Measurements from ENCODE around the gene GPC1. TPM values are rescaled to one million over a fixed set of nuclear protein-coding genes. Genes with fewer than 3 reads are reported as not detected.

Gene GPC1
- total RNA-seq, 1 donor from 2014 or later, result 14.2 TPM

- Mint-ChIP-seq H3K4me3 (no peak overlapping the region), H3K4me1 (peaks cover 11% of the 10 kb centered on the region), H3K27me3 (ENCODE audit: insufficient read depth, low read depth) (peaks cover 7% of the 10 kb centered on the region), H3K27ac (no peak overlapping the region), H3K9me3 (peaks cover 3% of the 10 kb centered on the region), H3K36me3 (peaks cover 8% of the 10 kb centered on the region)
- Histone ChIP-seq H3K9ac (no peak overlapping the region), H3K36me3 (no peaks in the 10 kb centered on the region), H3K4me3 (no peak overlapping the region), H3K79me2 (ENCODE audit: low read depth) (no peaks in the 10 kb centered on the region), H4K20me1 (ENCODE audit: low read depth) (peaks cover 6% of the 10 kb centered on the region), H3K27me3 (no peaks in the 10 kb centered on the region), H3K4me1 (no peaks in the 10 kb centered on the region), H3K27ac (no peak overlapping the region), H3F3A (ENCODE audit: low read depth) (no peaks in the 10 kb centered on the region), H2AFZ (replicated peaks) (no peak overlapping the region), H3K9me3 (ENCODE audit: low read depth) (no peaks in the 10 kb centered on the region), H3K4me2 (no peak overlapping the region)
- DNase-seq (ENCODE audit: low spot score), result no peak
- TF ChIP-seq EZH2 (IDR thresholded peaks at IDR 0.05), result no peak
- TF ChIP-seq EZH2phosphoT487 (IDR thresholded peaks at IDR 0.05), result no peak
- no peak for TF ChIP-seq CTCF (IDR thresholded peaks at IDR 0.05)
These were observed 31.7 kb downstream of the GPC1 start for GRCh38 chr2:240467149-240467642.

- peaks cover 6% of the 10 kb centered on the region for H4K20me1 ChIP-seq (ENCODE audit: low read depth)
- Mint-ChIP-seq H3K27ac (no peak overlapping the region), H3K9me3 (peaks cover 7% of the 10 kb centered on the region), H3K4me1 (peaks cover 11% of the 10 kb centered on the region), H3K4me3 (no peak overlapping the region), H3K27me3 (ENCODE audit: insufficient read depth, low read depth) (peaks cover 7% of the 10 kb centered on the region), H3K36me3 (peaks cover 8% of the 10 kb centered on the region)
- H3K79me2 ChIP-seq (ENCODE audit: low read depth), result no peaks in the 10 kb centered on the region
- H3K4me1 ChIP-seq, result no peaks in the 10 kb centered on the region
- H3K4me2 ChIP-seq, result no peak overlapping the region
- no peak for TF ChIP-seq EZH2phosphoT487 (IDR thresholded peaks at IDR 0.05)
- TF ChIP-seq EZH2 (IDR thresholded peaks at IDR 0.05), result no peak
- TF ChIP-seq CTCF (IDR thresholded peaks at IDR 0.05), result no peak
- no peak overlapping the region for H3K4me3 ChIP-seq
- H3K36me3 ChIP-seq, result no peaks in the 10 kb centered on the region
- no peak overlapping the region for H2AFZ ChIP-seq (replicated peaks)
- H3K9ac ChIP-seq, result no peak overlapping the region
- no peaks in the 10 kb centered on the region for H3K9me3 ChIP-seq (ENCODE audit: low read depth)
- H3K27ac ChIP-seq, result no peak overlapping the region
- H3F3A ChIP-seq (ENCODE audit: low read depth), result no peaks in the 10 kb centered on the region
- no peak for DNase-seq (ENCODE audit: low spot score)
- H3K27me3 ChIP-seq, result no peaks in the 10 kb centered on the region
These were observed 32.3 kb downstream of the GPC1 start for GRCh38 chr2:240467659-240468302.

GRCh38 chr2:240468303-240469238 is 33.1 kb downstream of the GPC1 start:
- Histone ChIP-seq H4K20me1 (ENCODE audit: low read depth) (peaks cover 6% of the 10 kb centered on the region), H3F3A (ENCODE audit: low read depth) (no peaks in the 10 kb centered on the region), H3K4me2 (no peak overlapping the region), H3K79me2 (ENCODE audit: low read depth) (no peaks in the 10 kb centered on the region), H3K9ac (no peak overlapping the region), H3K9me3 (ENCODE audit: low read depth) (no peaks in the 10 kb centered on the region), H2AFZ (replicated peaks) (no peak overlapping the region), H3K4me3 (no peak overlapping the region), H3K36me3 (no peaks in the 10 kb centered on the region), H3K27ac (no peak overlapping the region), H3K4me1 (no peaks in the 10 kb centered on the region), H3K27me3 (no peaks in the 10 kb centered on the region)
- Mint-ChIP-seq H3K27me3 (ENCODE audit: insufficient read depth, low read depth) (peaks cover 6% of the 10 kb centered on the region), H3K27ac (no peak overlapping the region), H3K4me3 (no peak overlapping the region), H3K4me1 (peaks cover 11% of the 10 kb centered on the region), H3K36me3 (peaks cover 8% of the 10 kb centered on the region), H3K9me3 (peaks cover 14% of the 10 kb centered on the region)
- TF ChIP-seq CTCF (IDR thresholded peaks at IDR 0.05), result no peak
- TF ChIP-seq EZH2phosphoT487 (IDR thresholded peaks at IDR 0.05), result no peak
- no peak for TF ChIP-seq EZH2 (IDR thresholded peaks at IDR 0.05)
- no peak for DNase-seq (ENCODE audit: low spot score)

Data from neural progenitor cell (in vitro differentiated cells).